IMR-90 (cell line): ENCODE results near the gene MAGI2.

Experiments
- CTCF ChIP-seq: conservative IDR thresholded peaks from 2 replicates; pipeline ENCODE4 v1.5.1; 2012; ENCODE audit warnings: mild to moderate bottlenecking, low read depth, low read length, improper control_type of control experiment
- FOS ChIP-seq: fragments of 150-350 bp; IDR thresholded peaks from 2 replicates; pipeline ENCODE4 v1.6.1; 2016; ENCODE audit warnings: low read depth, low read length

GRCh38 chr7:78395298-78396036 is 1058.0 kb downstream of the MAGI2 start:
- TF ChIP-seq CTCF: no peak
- TF ChIP-seq FOS: no peak
